OCI-LY7 (cell line): Measurements from ENCODE around the gene INPP5K. TPM values are rescaled to one million over a fixed set of nuclear protein-coding genes. Genes with fewer than 3 reads are reported as not detected.

Source experiments
- BruUV-seq: library from RNA; stranded (reverse); fragments of 400-500 nt; replicated peaks from 2 replicates; lab custom pipeline; 2021; lab: Mats Ljungman, UMichigan
- CTCF ChIA-PET: fragments of 300-600 bp; sonication (Branson Sonifier 250); formaldehyde crosslinking; loops from one replicate; lab custom pipeline; 2022; ENCODE audit warnings: antibody characterized with exemption; ENCODE audit not compliant: unreplicated experiment; lab: Charles Lee
- POLR2A ChIA-PET: fragments of 300-600 bp; sonication (Branson Sonifier 250); formaldehyde crosslinking; loops from one replicate; lab custom pipeline; 2022; ENCODE audit warnings: antibody characterized with exemption; lab: Charles Lee
- DNase-seq: peaks from one replicate; pipeline ENCODE4 v3.0.0-alpha.2; 2015; ENCODE audit warnings: low spot score
- H2AFZ ChIP-seq: fragments of 200-600 bp; sonication (generic), shearing (Covaris generic); 2 replicates; pipeline ENCODE4 v1.6.1; 2014; ENCODE audit warnings: mild to moderate bottlenecking, antibody characterized with exemption, low read length, moderate library complexity
- H3K27ac ChIP-seq: fragments of 200-600 bp; sonication (generic); 2 replicates; pipeline ENCODE4 v1.5.1; 2014; ENCODE audit warnings: mixed run types, low read depth, mild to moderate bottlenecking, moderate library complexity, low read length, inconsistent platforms; ENCODE audit not compliant: poor library complexity, severe bottlenecking
- H3K36me3 ChIP-seq: fragments of 200-600 bp; sonication (generic); 2 replicates; pipeline ENCODE4 v1.6.1; 2014; ENCODE audit warnings: mild to moderate bottlenecking, antibody characterized with exemption, low read length, moderate library complexity, mixed read lengths; ENCODE audit not compliant: insufficient read depth
- H3K4me1 ChIP-seq: fragments of 200-600 bp; sonication (generic); 2 replicates; pipeline ENCODE4 v1.5.1; 2014; ENCODE audit warnings: mild to moderate bottlenecking, low read length; ENCODE audit not compliant: insufficient read depth, poor library complexity, severe bottlenecking
- H3K4me2 ChIP-seq: fragments of 200-600 bp; sonication (generic); 2 replicates; pipeline ENCODE4 v1.6.1; 2014; ENCODE audit warnings: mild to moderate bottlenecking, low read length
- H3K4me3 ChIP-seq: fragments of 200-600 bp; sonication (generic); 2 replicates; pipeline ENCODE4 v1.5.1; 2014; ENCODE audit warnings: mild to moderate bottlenecking, low read depth, low read length; ENCODE audit not compliant: poor library complexity, severe bottlenecking
- H3K79me2 ChIP-seq: fragments of 200-600 bp; sonication (generic); 2 replicates; pipeline ENCODE4 v1.6.1; 2016; ENCODE audit warnings: low read depth, mild to moderate bottlenecking, low read length, moderate library complexity, mixed read lengths; ENCODE audit not compliant: insufficient read depth
- H3K9me2 ChIP-seq: fragments of 200-600 bp; sonication (generic); 2 replicates; pipeline ENCODE4 v1.6.1; 2016; ENCODE audit warnings: mild to moderate bottlenecking, low read length, mixed read lengths; ENCODE audit not compliant: insufficient read depth
- H3K9me3 ChIP-seq: fragments of 200-600 bp; sonication (generic); 2 replicates; pipeline ENCODE4 v1.6.1; 2014; ENCODE audit warnings: mild to moderate bottlenecking, mixed run types, low read length, mixed read lengths
- H4K20me1 ChIP-seq: fragments of 200-600 bp; sonication (generic); 2 replicates; pipeline ENCODE4 v1.6.1; 2014; ENCODE audit warnings: mild to moderate bottlenecking, antibody characterized with exemption, low read length, moderate library complexity, mixed read lengths; ENCODE audit not compliant: insufficient read depth
- EZH2phosphoT487 ChIP-seq: fragments of 200-600 bp; sonication (generic); IDR thresholded peaks from 2 replicates; pipeline ENCODE4 v1.6.1; 2018; ENCODE audit warnings: low read depth, borderline replicate concordance, mild to moderate bottlenecking, mixed run types, antibody characterized with exemption, low read length, moderate library complexity, mixed read lengths
- intact Hi-C: fragments of 100-400 bp; cut with micrococcal nuclease; formaldehyde crosslinking; loops from one replicate; pipeline ENCODE4 v1.10.0; 2022; ENCODE audit not compliant: unreplicated experiment
- total RNA-seq, 2 experiments: library from RNA; depleted of rRNA in 1 of 2; stranded (reverse); fragments of >200 nt in 1 of 2; shearing (Covaris generic) in 1 of 2; gene quantifications; 2 replicates each; pipeline ENCODE4 v1.2.3, GENCODE V29; 2014 to 2022
- TF ChIP-seq, protein P1 (sequence below): fragments of 200-600 bp; sonication (generic); conservative IDR thresholded peaks from 2 replicates; pipeline ENCODE4 v1.5.1; 2014; ENCODE audit warnings: mild to moderate bottlenecking, antibody characterized with exemption, low read length, moderate library complexity, mixed read lengths

The INPP5K gene
- total RNA-seq, 2 experiments from 2014 or later: 28.8 to 40.7 TPM

DNA sequence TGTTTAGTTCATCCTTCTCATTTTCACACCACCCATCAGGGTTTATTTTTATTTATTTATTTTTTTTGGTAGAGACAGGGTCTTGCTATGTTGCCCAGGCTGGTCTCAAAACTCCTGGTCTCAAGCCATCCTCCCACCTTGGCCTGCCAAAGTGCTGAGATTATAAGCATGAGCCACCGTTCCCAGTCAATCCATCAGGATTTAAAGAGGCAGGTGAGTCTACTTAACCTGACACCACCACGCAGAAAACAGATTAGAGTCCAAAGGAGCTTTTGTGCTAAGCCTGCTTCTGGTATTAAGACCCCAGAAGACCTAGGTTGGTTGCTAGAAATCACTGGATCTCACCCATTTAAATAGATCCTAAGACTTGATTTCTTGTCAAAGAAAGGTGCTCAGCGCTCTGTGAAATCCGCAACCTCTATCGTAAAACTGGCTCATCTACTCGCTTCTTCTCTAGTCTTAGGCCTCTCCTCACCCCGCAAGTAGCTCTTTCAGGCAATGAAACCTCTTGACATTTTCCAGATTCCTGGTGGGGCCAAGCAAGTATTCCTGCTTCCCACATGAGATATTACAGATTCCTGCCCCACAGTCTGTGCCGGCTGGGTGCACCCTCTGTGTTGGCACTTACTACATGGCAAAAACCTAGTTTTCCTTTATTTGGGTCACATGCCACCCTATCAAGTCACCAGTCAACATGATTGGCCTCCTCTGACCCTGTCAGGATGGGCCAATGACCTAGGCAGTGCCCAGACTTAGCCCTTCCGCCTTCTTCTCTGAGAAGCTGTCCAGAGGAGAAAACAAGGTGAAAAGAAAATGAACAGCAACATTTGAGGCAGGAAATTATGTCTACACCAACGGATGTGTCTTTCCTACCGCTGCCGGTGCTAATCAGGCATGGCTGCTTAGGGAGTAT lies 37.2 kb upstream of the INPP5K start:
- Histone ChIP-seq H3K4me1 (peaks cover 15% of the 10 kb centered on the region), H3K4me3 (no peak overlapping the region), H3K4me2 (no peak overlapping the region), H2AFZ (no peak overlapping the region), H3K9me2 (no peaks in the 10 kb centered on the region), H4K20me1 (peaks cover 7% of the 10 kb centered on the region; the same call in 1 of the 2 replicates), H3K27ac (no peak overlapping the region), H3K79me2 (no peaks in the 10 kb centered on the region), H3K9me3 (no peaks in the 10 kb centered on the region), H3K36me3 (peaks cover 31% of the 10 kb centered on the region)
- ChIA-PET POLR2A (interaction anchor here (0.6 to 1.2 kb wide), 3 partner anchors 10 to 82 kb away, joined by 3 to 5 read pairs (median 3); no protein-coding TSS in a partner anchor), CTCF (no interaction called here)
- TF ChIP-seq, protein P1, sequence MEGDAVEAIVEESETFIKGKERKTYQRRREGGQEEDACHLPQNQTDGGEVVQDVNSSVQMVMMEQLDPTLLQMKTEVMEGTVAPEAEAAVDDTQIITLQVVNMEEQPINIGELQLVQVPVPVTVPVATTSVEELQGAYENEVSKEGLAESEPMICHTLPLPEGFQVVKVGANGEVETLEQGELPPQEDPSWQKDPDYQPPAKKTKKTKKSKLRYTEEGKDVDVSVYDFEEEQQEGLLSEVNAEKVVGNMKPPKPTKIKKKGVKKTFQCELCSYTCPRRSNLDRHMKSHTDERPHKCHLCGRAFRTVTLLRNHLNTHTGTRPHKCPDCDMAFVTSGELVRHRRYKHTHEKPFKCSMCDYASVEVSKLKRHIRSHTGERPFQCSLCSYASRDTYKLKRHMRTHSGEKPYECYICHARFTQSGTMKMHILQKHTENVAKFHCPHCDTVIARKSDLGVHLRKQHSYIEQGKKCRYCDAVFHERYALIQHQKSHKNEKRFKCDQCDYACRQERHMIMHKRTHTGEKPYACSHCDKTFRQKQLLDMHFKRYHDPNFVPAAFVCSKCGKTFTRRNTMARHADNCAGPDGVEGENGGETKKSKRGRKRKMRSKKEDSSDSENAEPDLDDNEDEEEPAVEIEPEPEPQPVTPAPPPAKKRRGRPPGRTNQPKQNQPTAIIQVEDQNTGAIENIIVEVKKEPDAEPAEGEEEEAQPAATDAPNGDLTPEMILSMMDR: no peak
- no peak for TF ChIP-seq EZH2phosphoT487
- DNase-seq: no peak
- no TSS peak for BruUV-seq
- intact Hi-C loops: no loop called here

DNA sequence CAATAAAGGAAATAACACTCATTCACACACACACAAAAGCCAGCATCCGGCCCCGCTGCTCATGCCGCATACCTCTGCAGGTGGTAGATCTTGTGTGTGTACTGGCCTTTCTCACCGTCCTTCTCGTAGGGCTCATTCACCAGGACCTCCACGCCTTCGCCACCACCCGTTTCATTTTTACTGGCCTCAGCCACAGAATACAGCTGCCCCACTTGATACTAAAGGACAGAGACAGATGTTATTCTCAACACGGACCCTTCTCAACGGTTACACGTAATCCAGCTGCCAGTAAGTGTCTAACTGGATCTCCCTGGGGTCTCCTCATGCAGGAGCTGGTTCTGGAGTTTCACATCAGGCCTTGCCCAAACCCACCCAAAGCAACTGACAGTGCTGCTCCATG lies 36.5 kb upstream of the INPP5K start:
- POLR2A ChIA-PET: no interaction called here
- H3K36me3 ChIP-seq: peaks cover 31% of the 10 kb centered on the region

More for the DNA sequence above, 36.5 kb upstream of the INPP5K start:
- no peaks in the 10 kb centered on the region for H3K9me3 ChIP-seq
- intact Hi-C loops: no loop called here
- TF ChIP-seq EZH2phosphoT487: no peak
- TF ChIP-seq, protein P1: no peak
- H3K79me2 ChIP-seq: no peaks in the 10 kb centered on the region
- CTCF ChIA-PET: no interaction called here
- peaks cover 15% of the 10 kb centered on the region for H3K4me1 ChIP-seq
- DNase-seq: no peak
- H3K27ac ChIP-seq: no peak overlapping the region
- BruUV-seq: no TSS peak
- peaks cover 7% of the 10 kb centered on the region; the same call in 1 of the 2 replicates for H4K20me1 ChIP-seq
- H3K4me2 ChIP-seq: no peak overlapping the region
- H3K4me3 ChIP-seq: no peak overlapping the region
- H3K9me2 ChIP-seq: no peaks in the 10 kb centered on the region
- no peak overlapping the region for H2AFZ ChIP-seq
